H1 (cell line): ENCODE results near the gene PSIP1. TPM values are rescaled to one million over a fixed set of nuclear protein-coding genes. Genes with fewer than 3 reads are reported as not detected.

Source experiments
- ASH2L ChIP-seq: fragments of 200-600, 300-600 bp; sonication (generic); IDR thresholded peaks from one replicate; pipeline ENCODE4 v1.7.1; 2017; ENCODE audit warnings: low read length
- ATF2 ChIP-seq: IDR thresholded peaks from 2 replicates; pipeline ENCODE4 v1.6.1; 2012; ENCODE audit warnings: low read length, inconsistent platforms
- BCL11A ChIP-seq, 2 experiments: IDR thresholded peaks; one replicate each; pipeline ENCODE4 v1.6.1; 2011; ENCODE audit warnings: low read depth in 2 of 2, low read length in 2 of 2, mild to moderate bottlenecking in 2 of 2
- EZH2 ChIP-seq: fragments of 200-600 bp; sonication (generic); IDR thresholded peaks from 2 replicates; pipeline ENCODE4 v1.7.1; 2012; ENCODE audit warnings: low read depth, mild to moderate bottlenecking, moderate library complexity, low read length, inconsistent platforms; ENCODE audit not compliant: severe bottlenecking
- JUND ChIP-seq: IDR thresholded peaks from 2 replicates; pipeline ENCODE4 v1.6.1; 2011; ENCODE audit warnings: mild to moderate bottlenecking, improper control_type of control experiment, low read length
- KDM4A ChIP-seq: IDR thresholded peaks from one replicate; pipeline ENCODE4 v1.7.1; 2012; ENCODE audit warnings: low read depth, mild to moderate bottlenecking, moderate library complexity, low read length, inconsistent platforms; ENCODE audit not compliant: severe bottlenecking
- RXRA ChIP-seq: IDR thresholded peaks from 2 replicates; pipeline ENCODE4 v1.6.1; 2011; ENCODE audit warnings: low read depth, mild to moderate bottlenecking, low read length, moderate library complexity; ENCODE audit not compliant: insufficient read depth
- polyA plus RNA-seq, 7 experiments: library from polyadenylated mRNA; depleted of rRNA in 3 of 7; stranded (reverse) in 5 of 7; unstranded in 2 of 7; fragments of >200 nt in 5 of 7; fragments of 200-250 nt in 2 of 7; gene quantifications; 1 replicate in 5 of 7; 2 replicates in 1 of 7; 4 replicates in 1 of 7; pipeline versions ENCODE4 v1.2.1 to v1.2.3, GENCODE V29; 2011 to 2013; ENCODE audit warnings: missing spikeins in 2 of 7, mixed read lengths in 2 of 7
- total RNA-seq: library from RNA; stranded (reverse); fragmentation: NEBNext Ultra II Directional; extraction: Animal tissue kit (Norgen Biotek cat#: 25700); gene quantifications from 2 replicates; pipeline ENCODE4 v1.2.1, GENCODE V29; 2021

Gene PSIP1
- total and polyA plus RNA-seq, 2 of the 8 experiments (the other 6 are each of a cell fraction or from before 2014, with no cell fraction given): 63.3 to 387 TPM

- TF ChIP-seq ATF2 (no peak), ASH2L (no peak), BCL11A (IDR thresholded peaks at IDR 0.05; ENCODE audit: low read depth in 2 of 2, low read length in 2 of 2) (no peak), KDM4A (no peak), RXRA (no peak), JUND (no peak), EZH2 (no peak)
- TF ChIP-seq, all 59 proteins: peak for 0
Observed at GRCh38 chr9:15482146-15482545, 28.6 kb downstream of the PSIP1 start (continued).
